22Rv1 (cell line): ENCODE results near the gene C11orf91.
A peak's percentile ranks its signal among the peaks of the same experiment; 100 is the strongest.
"Not testable (repeated sequence)": the region's sequence is repeated elsewhere in the genome, so short reads cannot be mapped to it uniquely, and the experiment has no call there.

Experiments used
- H3K27ac ChIP-seq: fragments of 450-650 bp; 2 replicates; pipeline ENCODE4 v1.5.1; 2017
- CTCF ChIP-seq: fragments of 450-650 bp; IDR thresholded peaks from 2 replicates; pipeline ENCODE4 v1.5.1; 2017; ENCODE audit warnings: mild to moderate bottlenecking
- ZFX ChIP-seq: fragments of 450-650 bp; IDR thresholded peaks from 2 replicates; pipeline ENCODE4 v1.6.1; 2017; ENCODE audit warnings: antibody characterized with exemption, borderline replicate concordance

C11orf91 gene

GRCh38 chr11:33687733-33688479, 12.7 kb downstream of the C11orf91 start:
- no peak overlapping the region for H3K27ac ChIP-seq
- no peak for TF ChIP-seq ZFX
- peak; percentile 65 for TF ChIP-seq CTCF

- no peak for TF ChIP-seq ZFX
- TF ChIP-seq CTCF = no peak
Observed at GRCh38 chr11:33685082-33685481, 15.5 kb downstream of the C11orf91 start.

GRCh38 chr11:33684003-33684706, 16.5 kb downstream of the C11orf91 start:
- no peak overlapping the region for H3K27ac ChIP-seq
- no peak for TF ChIP-seq CTCF
- TF ChIP-seq ZFX = no peak

More at GRCh38 chr11:33685082-33685481, 15.5 kb downstream of the C11orf91 start:
- no peak overlapping the region for H3K27ac ChIP-seq

GRCh38 chr11:33682446-33682845, 18.2 kb downstream of the C11orf91 start:
- TF ChIP-seq CTCF = no peak
- TF ChIP-seq ZFX = no peak
- H3K27ac ChIP-seq = no peak overlapping the region

GRCh38 chr11:33682019-33682418, 18.6 kb downstream of the C11orf91 start:
- no peak overlapping the region for H3K27ac ChIP-seq
- no peak for TF ChIP-seq CTCF
- no peak for TF ChIP-seq ZFX

GRCh38 chr11:33678616-33679015, 22.0 kb downstream of the C11orf91 start:
- not testable (repeated sequence) for H3K27ac ChIP-seq

GRCh38 chr11:33674035-33674814, 26.4 kb downstream of the C11orf91 start:
- no peak for TF ChIP-seq CTCF
- TF ChIP-seq ZFX = no peak
- H3K27ac ChIP-seq = no peak overlapping the region
